GM12874 (cell line): ENCODE measurements around the gene GPATCH8.

Experiments used
- TF ChIP-seq, protein P1 (sequence below): IDR thresholded peaks from 2 replicates; pipeline ENCODE4 v1.5.1; 2011; ENCODE audit warnings: low read depth, mild to moderate bottlenecking, control low read depth, low read length, moderate library complexity; ENCODE audit not compliant: insufficient read depth

GPATCH8 gene

DNA sequence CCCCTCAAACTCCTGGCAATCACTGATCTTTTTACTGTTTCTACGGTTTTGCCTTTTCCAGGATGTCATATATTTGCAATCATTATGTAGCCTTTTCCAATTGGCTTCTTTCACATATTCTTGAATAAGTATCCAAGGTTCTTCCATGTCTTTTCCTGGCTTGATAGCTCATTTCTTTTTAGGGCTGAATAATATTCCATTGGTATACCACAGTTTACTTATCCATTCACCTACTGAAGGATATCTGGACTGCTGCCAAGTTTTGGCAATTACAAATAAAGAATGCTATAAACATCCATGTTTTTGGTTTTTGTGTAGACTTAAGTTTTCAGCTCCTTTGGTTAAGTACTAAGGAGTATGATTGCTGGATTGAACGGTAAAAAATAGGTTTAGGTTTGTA lies 16.0 kb downstream of the GPATCH8 start:
- TF ChIP-seq, protein P1, sequence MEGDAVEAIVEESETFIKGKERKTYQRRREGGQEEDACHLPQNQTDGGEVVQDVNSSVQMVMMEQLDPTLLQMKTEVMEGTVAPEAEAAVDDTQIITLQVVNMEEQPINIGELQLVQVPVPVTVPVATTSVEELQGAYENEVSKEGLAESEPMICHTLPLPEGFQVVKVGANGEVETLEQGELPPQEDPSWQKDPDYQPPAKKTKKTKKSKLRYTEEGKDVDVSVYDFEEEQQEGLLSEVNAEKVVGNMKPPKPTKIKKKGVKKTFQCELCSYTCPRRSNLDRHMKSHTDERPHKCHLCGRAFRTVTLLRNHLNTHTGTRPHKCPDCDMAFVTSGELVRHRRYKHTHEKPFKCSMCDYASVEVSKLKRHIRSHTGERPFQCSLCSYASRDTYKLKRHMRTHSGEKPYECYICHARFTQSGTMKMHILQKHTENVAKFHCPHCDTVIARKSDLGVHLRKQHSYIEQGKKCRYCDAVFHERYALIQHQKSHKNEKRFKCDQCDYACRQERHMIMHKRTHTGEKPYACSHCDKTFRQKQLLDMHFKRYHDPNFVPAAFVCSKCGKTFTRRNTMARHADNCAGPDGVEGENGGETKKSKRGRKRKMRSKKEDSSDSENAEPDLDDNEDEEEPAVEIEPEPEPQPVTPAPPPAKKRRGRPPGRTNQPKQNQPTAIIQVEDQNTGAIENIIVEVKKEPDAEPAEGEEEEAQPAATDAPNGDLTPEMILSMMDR, result no peak

DNA sequence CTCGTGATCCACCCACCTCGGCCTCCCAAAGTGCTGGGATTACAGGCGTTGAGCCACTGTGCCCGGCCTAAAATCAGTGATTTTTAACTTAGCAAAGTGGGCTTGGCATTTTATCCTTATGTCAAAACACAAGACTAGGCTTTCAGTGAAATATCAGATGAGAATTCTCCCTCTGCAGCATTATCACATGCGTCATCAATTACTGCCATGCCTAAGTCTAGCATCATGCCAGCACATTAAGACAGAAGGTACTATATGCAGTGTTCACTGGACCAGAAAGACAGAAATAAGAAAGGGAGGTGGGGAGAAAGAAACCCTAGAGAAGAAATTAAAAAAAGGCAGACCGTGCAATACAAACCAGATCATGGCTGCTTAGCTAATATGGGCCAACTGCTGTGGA lies 29.8 kb downstream of the GPATCH8 start:
- TF ChIP-seq, protein P1, result no peak

DNA sequence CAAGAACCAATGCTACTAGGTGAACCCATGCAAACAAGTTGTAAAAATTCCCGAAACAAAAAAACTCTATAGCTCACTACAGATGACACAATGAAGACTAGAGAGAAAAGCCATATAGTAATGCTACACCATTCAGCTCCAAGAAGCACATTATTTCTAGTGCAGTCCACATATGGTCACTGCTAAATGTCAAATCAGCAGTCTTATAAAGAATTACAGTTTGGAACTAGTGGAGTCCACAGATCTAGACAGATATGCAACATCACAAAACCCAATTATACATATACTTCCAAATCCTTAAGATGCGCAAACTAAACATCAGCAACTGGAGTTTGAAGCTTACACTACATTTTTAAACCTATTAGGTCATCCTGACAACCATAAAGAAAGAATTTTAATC lies 33.5 kb downstream of the GPATCH8 start:
- TF ChIP-seq, protein P1, result no peak

DNA sequence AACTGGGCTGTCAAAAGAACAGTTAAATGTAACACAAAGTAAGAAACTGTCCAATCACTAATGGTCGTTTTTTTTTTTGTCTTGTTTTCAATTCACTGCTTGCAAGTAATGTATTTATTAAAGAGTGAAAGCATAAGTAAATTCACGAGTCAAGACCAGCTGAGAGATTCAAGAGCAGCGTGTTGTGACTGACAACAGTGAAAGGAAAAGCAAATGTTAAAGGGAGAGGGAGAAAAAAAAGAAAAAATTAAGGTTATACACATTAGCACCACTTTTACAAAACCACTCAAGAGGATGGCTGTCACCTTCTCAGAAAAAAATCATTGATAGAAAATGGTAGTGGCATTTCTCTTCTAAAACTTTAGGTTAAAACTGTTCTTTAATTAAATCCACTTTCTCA lies 36.1 kb downstream of the GPATCH8 start:
- TF ChIP-seq, protein P1, result no peak

DNA sequence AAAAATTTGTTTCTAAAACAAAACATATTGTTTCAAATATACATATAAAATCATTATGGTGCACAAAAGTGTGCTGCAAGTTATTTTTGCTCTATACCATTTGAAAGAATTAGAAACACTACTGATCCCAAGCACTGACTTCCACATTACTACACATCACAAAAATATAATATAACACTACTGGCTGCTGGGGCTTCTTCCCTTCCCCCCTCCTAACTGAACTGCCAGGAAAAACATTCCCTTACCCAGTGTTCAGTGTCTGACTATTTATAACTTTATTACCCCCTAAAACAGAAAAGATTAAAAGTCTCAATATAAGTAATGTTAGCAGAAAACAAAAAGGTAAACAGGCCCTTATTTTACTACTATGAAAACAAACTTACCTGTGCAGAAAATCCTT lies 36.9 kb downstream of the GPATCH8 start:
- TF ChIP-seq, protein P1, result no peak

DNA sequence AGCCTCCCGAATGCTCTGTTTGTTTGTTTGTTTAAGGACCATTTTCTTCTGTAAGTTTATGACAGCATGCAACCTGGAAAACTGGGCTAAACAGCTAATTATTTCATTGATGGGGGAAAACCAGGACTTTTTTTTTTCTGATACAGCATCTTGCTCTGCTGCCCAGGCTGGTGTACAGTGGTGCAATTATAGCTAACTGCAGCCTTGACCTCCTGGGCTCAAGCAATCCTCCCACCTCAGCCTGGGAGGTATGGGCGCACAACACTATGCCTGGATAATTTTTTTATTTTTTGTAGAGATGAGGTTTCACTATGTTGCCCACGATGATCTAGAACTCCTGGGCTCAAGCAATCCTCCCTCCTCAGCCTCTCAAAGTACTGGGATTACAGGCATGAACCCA lies 37.3 kb downstream of the GPATCH8 start:
- TF ChIP-seq, protein P1, result no peak

DNA sequence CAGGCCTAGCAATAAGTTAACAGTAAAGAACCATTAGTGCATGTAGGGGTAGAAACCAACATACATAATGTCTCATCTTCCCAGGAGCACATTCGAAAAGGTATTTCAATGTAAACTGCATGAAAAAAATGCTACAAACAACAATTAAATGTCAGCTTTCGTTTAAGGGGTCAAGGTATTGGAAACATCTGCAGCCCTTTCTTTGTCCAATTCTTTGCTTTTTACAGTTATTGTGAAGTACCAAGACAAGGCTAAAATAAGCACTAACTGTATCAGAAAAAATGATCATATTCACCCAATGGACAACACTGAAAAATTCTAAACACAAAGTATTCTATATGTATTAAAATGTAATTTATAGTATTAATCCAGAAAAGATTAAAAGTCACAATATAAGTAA lies 37.9 kb downstream of the GPATCH8 start:
- TF ChIP-seq, protein P1, result no peak

DNA sequence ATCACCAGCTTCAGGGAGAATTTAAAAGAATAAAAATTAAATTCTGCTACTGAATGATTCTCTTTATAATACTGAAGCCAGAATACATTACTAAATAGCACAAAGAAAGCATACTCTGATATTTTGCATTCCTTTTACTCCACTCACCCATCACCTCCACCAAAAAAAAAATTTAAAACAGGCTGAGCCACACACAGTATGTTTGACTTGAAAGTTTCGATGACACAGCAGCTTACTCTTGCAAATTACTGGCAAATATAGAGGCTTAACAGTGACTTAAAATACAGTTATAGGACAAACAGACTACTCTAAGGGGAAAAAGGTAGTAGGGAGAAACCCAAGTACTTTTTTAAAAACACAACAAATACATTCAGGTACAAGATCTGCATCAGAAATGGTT lies 39.2 kb downstream of the GPATCH8 start:
- TF ChIP-seq, protein P1, result no peak
